GOT3 (cell line): ENCODE measurements around the gene ARL14EP.
A peak's percentile ranks its signal among the peaks of the same experiment; 100 is the strongest.

Experiments used
- DNase-seq: peaks from one replicate; lab custom pipeline; 2025; ENCODE audit warnings: mixed read lengths; lab: John Stamatoyannopoulos, UW

ARL14EP gene

GRCh38 chr11:30322826-30323710 is at the start of gene ARL14EP:
TSS of gene ARL14EP (plus strand) at chr11:30323104. CDS start at chr11:30330949, 7,845 bp downstream.
- DNase-seq = peak; percentile 81

GRCh38 chr11:30277176-30277575 is 45.7 kb upstream of the ARL14EP start:
- DNase-seq = no peak

- DNase-seq = no peak
These were observed 43.1 kb upstream of the ARL14EP start for GRCh38 chr11:30279796-30280195.

- DNase-seq = no peak
These were observed 41.2 kb upstream of the ARL14EP start for GRCh38 chr11:30281476-30282288.

- DNase-seq = no peak
These were observed 40.6 kb upstream of the ARL14EP start for GRCh38 chr11:30282289-30282631.

GRCh38 chr11:30284836-30285235 is 38.1 kb upstream of the ARL14EP start:
- DNase-seq = no peak

GRCh38 chr11:30285416-30286121 is 37.3 kb upstream of the ARL14EP start:
- DNase-seq = no peak

GRCh38 chr11:30291331-30291730 is 31.6 kb upstream of the ARL14EP start:
- DNase-seq = no peak

GRCh38 chr11:30292545-30292944 is 30.4 kb upstream of the ARL14EP start:
- no peak for DNase-seq

GRCh38 chr11:30295178-30295885 is 27.6 kb upstream of the ARL14EP start:
- no peak for DNase-seq

GRCh38 chr11:30304620-30305019 is 18.3 kb upstream of the ARL14EP start:
- DNase-seq = no peak

GRCh38 chr11:30310623-30311022 is 12.3 kb upstream of the ARL14EP start:
- DNase-seq = no peak

GRCh38 chr11:30311189-30311588 is 11.7 kb upstream of the ARL14EP start:
- no peak for DNase-seq

- DNase-seq = no peak
These were observed 10.7 kb upstream of the ARL14EP start for GRCh38 chr11:30312243-30312642.

GRCh38 chr11:30313580-30313979 is 9.3 kb upstream of the ARL14EP start:
- DNase-seq = no peak

- DNase-seq = no peak
These were observed 8.3 kb upstream of the ARL14EP start for GRCh38 chr11:30314625-30315024.

GRCh38 chr11:30316237-30316636 is 6.7 kb upstream of the ARL14EP start:
- DNase-seq = no peak

- no peak for DNase-seq
These were observed 5.9 kb upstream of the ARL14EP start for GRCh38 chr11:30317030-30317429.

- DNase-seq = no peak
These were observed 1.6 kb upstream of the ARL14EP start for GRCh38 chr11:30321321-30321720.

- DNase-seq = no peak
These were observed 713 bp upstream of the ARL14EP start for GRCh38 chr11:30322191-30322590.

- DNase-seq = no peak
These were observed 3.3 kb downstream of the ARL14EP start for GRCh38 chr11:30326114-30326778.
